ENCODE measurements around the gene IRAK3.
A peak's percentile ranks its signal among the peaks of the same experiment; 100 is the strongest.

The IRAK3 gene

DNA sequence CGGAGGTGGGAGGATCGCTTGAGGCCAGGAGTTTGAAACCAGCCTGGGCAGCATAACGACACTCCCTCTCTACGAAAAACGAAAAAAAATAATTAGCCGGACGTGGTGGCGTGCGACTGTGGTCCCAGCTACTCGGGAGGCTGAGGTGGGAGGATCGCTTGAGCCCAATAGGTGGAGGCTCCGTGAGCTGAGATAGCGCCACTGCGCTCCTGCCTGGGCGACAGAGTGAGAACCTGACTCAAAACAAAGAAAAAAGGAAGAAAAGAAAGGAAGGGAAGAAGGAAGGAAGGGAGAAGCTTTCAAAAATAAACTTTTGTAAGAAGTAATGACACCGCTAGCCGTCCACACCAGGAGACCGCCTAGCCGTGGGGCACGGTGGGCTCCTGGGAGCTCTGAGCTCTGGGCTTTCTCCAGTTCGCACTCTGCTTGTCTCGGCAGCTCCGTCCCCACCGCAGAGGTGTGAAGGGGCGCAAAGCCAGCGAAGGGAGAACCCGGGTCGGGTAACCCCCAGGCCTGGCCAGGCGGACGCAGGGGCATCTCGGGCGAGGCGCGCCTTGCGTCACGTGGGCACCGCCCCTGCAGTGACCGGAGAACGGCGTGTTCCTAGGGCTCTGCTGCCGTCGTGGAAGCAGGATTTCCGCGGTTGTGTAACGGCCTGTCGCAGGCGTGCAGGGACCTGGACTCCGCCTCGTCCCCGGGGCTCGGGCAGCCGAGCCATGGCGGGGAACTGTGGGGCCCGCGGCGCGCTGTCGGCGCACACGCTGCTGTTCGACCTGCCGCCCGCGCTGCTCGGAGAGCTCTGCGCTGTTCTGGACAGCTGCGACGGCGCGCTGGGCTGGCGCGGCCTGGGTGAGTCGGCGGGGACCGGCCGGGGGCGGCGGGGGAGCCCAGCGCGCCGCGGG lies at the start of gene IRAK3:
TSS of gene IRAK3 (plus strand) at position 631 of the 902 bp plus-strand sequence. CDS start at position 717, 86 bp downstream.
- peak in 1 of 3 donors; percentile 26 for DNase-seq (ENCODE audit: low read depth in 3 of 3)

DNA sequence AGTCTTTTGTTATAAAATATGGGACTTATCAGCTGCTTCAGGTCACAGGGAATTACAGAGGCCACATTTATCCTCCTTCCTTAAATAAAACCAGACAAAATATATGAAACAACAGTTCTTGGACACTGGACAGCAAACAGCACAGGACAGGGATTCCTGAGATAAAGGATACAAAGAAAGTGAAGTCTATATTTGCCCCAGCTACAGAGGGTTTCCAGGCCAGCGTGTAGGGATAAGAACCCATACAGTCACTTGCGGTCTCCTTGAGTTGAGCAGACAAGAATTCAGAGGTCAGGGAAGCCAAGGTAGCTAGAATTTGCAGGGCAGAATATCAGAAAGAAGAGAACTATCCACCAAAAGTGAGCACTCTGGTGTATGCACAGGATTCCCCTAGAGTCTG lies 49.7 kb upstream of the IRAK3 start:
- DNase-seq (ENCODE audit: low read depth in 3 of 3) = no peak

- DNase-seq (ENCODE audit: low read depth in 3 of 3) = no peak
These were observed 48.3 kb upstream of the IRAK3 start for GRCh38 chr12:66140731-66141130.

GRCh38 chr12:66141299-66141698 lies 47.7 kb upstream of the IRAK3 start:
- DNase-seq (ENCODE audit: low read depth in 3 of 3) = no peak

DNA sequence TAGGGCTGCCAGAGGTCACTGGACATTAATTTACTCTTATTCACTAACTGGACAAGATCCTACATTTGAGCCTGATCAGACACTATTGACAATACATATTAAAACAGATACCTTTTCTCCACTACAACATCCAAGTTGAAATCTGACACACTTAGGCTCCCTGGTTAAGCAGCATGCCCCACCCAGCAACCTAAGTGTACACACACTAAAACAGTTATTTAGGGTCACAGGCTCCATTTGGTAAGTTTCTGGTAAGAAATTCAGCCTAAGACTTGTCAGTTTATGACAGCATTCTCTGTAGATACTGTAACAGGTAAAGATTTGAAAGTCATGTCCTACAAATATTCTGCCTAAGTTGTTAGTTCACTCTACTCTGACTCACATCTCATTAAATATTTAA lies 46.2 kb upstream of the IRAK3 start:
- DNase-seq (ENCODE audit: low read depth in 3 of 3) = no peak

GRCh38 chr12:66143868-66144267 lies 45.1 kb upstream of the IRAK3 start:
- DNase-seq (ENCODE audit: low read depth in 3 of 3) = no peak

- no peak for DNase-seq (ENCODE audit: low read depth in 3 of 3)
These were observed 43.9 kb upstream of the IRAK3 start for GRCh38 chr12:66144791-66145754.

- DNase-seq (ENCODE audit: low read depth in 3 of 3) = no peak
These were observed 39.2 kb upstream of the IRAK3 start for GRCh38 chr12:66149702-66150398.

- DNase-seq (ENCODE audit: low read depth in 3 of 3) = no peak
These were observed 36.3 kb upstream of the IRAK3 start for GRCh38 chr12:66152732-66153131.

DNA sequence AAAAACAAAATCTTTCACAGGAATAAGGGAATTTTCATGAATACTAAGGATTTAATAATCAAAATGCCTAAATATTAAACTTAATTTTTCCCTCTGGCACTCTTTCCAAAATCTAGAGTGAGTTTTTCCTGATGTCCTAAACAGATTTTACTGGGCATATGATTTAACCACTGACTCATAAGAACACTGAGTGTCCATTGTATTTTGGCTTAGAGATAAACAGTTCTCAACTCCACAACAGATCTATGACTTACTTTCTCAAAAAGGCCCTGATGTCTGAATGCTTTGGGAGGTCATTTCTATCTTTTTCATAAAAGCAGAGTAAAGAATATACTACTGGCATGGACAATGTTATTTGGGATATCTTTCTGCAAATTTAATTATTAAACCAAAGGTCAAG lies 34.2 kb upstream of the IRAK3 start:
- DNase-seq (ENCODE audit: low read depth in 3 of 3) = no peak

- no peak for DNase-seq (ENCODE audit: low read depth in 3 of 3)
These were observed 32.4 kb upstream of the IRAK3 start for GRCh38 chr12:66156654-66157053.

DNA sequence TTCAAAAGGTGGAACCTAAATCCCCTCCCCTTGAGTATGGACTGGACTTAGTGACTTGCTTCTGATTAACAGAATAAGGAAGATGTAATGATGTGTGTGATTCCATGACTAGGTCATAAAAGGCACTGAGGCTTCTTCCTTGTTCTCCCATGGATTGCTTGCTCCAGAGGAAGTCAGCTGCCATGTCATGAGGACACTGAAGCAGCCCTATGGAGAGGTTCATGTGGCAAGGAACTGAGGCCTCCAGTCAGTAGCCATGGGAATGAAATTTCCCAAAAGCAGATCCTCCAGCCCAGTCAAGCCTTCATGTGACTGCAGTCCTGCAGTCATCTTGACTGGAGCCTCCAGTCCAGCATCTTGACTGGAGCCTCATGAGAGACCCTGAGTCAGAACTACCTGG lies 29.9 kb upstream of the IRAK3 start:
- no peak for DNase-seq (ENCODE audit: low read depth in 3 of 3)

- no peak for DNase-seq (ENCODE audit: low read depth in 3 of 3)
These were observed 28.3 kb upstream of the IRAK3 start for GRCh38 chr12:66160704-66161103.

DNA sequence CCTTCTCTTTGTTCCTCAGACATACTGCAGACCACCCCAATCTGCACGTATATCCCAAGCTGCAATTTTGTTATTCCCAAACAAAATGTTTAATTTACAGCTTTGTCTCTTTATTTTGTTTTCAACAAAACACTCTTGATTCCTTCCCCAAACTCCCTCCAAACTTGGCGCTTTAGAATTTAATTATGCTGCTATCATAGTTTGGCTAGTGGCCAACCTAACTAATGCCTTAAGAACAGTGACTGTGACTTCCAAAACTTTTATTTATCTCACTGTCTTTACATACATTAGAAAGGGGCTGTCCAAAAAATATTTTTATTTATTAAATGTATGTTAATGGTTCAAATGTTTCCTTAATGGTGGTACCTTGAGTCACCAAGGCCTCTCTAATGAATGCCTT lies 26.3 kb upstream of the IRAK3 start:
- no peak for DNase-seq (ENCODE audit: low read depth in 3 of 3)

DNA sequence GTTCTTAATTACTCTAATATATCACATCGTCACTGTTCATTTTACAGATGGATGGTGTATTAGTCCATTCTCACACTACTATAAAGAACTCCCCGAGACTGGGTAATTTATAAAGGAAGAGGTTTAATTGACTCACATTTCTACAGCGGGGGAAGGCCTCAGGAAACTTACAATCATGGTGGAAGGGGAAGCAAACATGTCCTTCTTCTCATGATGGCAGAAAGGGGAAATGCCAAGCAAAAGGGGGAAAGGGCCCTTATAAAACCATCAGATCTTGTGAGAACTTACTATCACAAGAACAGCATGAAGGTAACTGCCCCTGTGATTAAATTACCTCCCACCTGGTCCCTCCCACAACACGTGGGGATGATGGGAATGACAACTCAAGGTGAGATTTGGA lies 25.7 kb upstream of the IRAK3 start:
- DNase-seq (ENCODE audit: low read depth in 3 of 3) = no peak

DNA sequence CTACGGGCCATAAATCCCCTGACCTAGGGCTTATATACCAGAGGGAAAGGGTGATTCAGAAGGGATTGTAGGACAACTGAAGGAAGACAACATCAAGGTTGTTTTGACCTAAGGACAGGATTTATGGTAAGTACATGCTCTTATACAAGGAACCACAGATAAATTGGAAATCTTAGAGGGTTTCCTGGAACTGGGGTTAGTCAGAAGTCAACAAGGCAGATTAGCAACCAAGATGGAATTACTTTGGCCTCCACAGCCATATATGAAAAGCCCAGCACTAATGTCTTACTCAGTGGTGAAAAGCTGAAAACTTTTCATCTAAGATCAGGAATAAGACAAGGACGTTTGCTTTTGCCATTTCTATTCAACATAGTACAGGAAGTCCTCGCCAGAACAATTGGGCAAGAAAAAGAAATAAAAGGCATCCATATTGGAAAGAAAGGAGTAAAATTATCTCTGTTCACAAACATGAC lies 24.6 kb upstream of the IRAK3 start:
- DNase-seq (ENCODE audit: low read depth in 3 of 3) = no peak

- no peak for DNase-seq (ENCODE audit: low read depth in 3 of 3)
These were observed 23.9 kb upstream of the IRAK3 start for GRCh38 chr12:66165141-66165540.

- DNase-seq (ENCODE audit: low read depth in 3 of 3) = no peak
These were observed 22.5 kb upstream of the IRAK3 start for GRCh38 chr12:66166561-66166960.

DNA sequence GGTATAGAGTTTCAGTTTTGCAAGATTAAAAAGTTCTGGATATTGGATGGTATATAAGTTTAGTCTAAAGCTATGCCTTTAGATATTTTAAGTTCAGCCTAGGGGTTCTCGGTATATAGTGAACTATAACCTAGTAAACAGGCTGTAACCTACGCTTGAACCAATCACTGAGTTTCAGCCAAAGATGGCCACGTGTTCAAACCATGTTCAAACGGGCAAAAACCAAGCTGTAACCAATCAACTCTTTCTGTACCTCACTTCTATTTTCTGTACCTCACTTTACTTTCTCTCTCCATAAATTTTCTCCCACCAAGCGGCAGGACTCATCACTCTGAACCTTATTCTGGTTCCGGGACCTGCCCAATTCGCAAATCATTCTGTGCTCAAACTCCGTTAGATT lies 20.6 kb upstream of the IRAK3 start:
- no peak for DNase-seq (ENCODE audit: low read depth in 3 of 3)

GRCh38 chr12:66169221-66170170 lies 19.5 kb upstream of the IRAK3 start, which contains the start of gene TMBIM4:
TSS of gene TMBIM4 (minus strand) at chr12:66169996. CDS start at chr12:66169951, 45 bp downstream.
- DNase-seq (ENCODE audit: low read depth in 3 of 3) = peak; percentile 74 to 78 (median 75)
